Measurements from ENCODE around the gene PPP1R26.
A peak's percentile ranks its signal among the peaks of the same experiment; 100 is the strongest.
"Not testable (repeated sequence)": the region's sequence is repeated elsewhere in the genome, so short reads cannot be mapped to it uniquely, and the experiment has no call there.

Gene PPP1R26

DNA sequence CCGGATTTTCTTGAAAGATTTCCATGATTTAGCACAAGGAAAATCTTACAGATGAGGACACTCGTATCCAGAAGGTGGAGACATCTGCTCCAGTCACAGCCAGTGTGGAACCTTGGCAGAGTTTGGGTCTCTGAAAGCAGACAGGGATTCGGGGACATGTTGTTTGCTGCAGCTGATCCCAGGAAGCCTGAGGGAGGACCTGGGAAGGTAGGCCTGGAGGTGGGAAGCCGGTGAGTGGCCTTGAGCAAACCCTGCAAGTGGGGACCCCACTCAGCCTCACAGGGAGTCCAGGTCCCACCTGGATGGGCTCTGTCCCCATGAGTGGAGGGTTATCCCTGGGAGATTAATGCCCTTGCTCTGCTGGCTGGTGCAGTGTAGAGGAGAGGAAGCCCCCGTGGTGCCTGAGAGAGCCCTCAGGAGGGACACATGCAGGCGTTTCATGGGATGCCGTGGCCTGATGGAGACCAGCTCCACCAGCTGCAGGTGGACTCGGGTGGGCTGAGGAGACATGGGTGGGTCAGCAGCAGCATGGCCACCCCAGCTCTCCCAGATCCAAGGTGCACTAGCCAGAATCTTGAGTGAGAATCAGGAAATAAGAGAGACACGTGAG lies 28.7 kb downstream of the PPP1R26 start:
- Histone ChIP-seq H3K27ac (no peak overlapping the region), H3K4me3 (no peak overlapping the region), H3K4me1 (peaks cover 0 to 3% (median 0%) of the 10 kb centered on the region in 4 donors), H3K27me3 (no peaks in the 10 kb centered on the region), H3K9me3 (peaks cover 0 to 10% (median 4%) of the 10 kb centered on the region in 3 donors), H3K36me3 (peaks cover 12 to 25% (median 23%) of the 10 kb centered on the region in 3 donors)
- DNase-seq: peak in 1 of 2 donors; percentile 33
- TF ChIP-seq, protein P1, sequence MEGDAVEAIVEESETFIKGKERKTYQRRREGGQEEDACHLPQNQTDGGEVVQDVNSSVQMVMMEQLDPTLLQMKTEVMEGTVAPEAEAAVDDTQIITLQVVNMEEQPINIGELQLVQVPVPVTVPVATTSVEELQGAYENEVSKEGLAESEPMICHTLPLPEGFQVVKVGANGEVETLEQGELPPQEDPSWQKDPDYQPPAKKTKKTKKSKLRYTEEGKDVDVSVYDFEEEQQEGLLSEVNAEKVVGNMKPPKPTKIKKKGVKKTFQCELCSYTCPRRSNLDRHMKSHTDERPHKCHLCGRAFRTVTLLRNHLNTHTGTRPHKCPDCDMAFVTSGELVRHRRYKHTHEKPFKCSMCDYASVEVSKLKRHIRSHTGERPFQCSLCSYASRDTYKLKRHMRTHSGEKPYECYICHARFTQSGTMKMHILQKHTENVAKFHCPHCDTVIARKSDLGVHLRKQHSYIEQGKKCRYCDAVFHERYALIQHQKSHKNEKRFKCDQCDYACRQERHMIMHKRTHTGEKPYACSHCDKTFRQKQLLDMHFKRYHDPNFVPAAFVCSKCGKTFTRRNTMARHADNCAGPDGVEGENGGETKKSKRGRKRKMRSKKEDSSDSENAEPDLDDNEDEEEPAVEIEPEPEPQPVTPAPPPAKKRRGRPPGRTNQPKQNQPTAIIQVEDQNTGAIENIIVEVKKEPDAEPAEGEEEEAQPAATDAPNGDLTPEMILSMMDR (IDR thresholded peaks at IDR 0.05): no peak
- intact Hi-C loops (cut with DNase I; ENCODE audit: low total_unique reads): no loop called here

DNA sequence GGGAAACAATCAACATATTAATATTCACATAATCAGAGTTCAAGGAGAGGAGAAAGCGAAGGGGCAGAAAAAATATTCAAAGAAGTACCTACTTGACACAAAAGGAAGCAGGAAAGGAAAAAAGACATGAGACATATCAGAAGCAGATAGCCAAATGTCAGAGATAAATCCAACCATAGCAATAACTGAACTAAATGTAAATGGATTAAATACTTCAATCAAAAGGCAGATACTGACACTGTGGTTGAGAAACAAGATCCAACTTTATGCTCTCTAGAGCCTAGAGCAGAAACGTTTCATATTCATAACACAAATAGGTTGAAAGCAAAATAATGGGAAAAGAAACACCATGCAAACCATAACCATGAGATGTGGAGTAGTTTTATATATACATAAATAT lies 29.9 kb downstream of the PPP1R26 start:
- no peak for DNase-seq
- H3K9me3 ChIP-seq: peaks cover 0 to 10% (median 4%) of the 10 kb centered on the region in 3 donors
- intact Hi-C loops (cut with DNase I; ENCODE audit: low total_unique reads): no loop called here
- peaks cover 0 to under 1% (median 0%) of the 10 kb centered on the region in 4 donors for H3K4me1 ChIP-seq
- TF ChIP-seq, protein P1 (IDR thresholded peaks at IDR 0.05): no peak
- H3K4me3 ChIP-seq: no peak overlapping the region
- no peak overlapping the region for H3K27ac ChIP-seq
- peaks cover under 1 to 13% (median 12%) of the 10 kb centered on the region in 3 donors for H3K36me3 ChIP-seq
- no peaks in the 10 kb centered on the region for H3K27me3 ChIP-seq

DNA sequence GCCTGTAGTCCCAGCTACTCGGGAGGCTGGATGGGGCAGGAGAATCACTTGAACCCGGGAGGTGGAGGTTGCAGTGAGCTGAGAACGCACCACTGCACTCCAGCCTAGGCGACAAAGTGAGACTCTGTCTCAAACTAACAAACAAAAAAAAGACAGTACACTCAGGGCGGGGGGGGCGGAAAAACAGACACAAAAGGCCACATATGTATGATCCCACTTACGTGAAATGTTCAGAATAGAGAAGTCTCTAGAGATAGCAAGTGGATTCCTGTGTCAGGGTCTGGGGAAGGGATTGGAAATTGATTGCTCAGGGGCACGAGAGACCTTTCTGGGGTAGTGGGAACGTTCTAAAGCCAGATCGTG lies 32.6 kb downstream of the PPP1R26 start:
- Histone ChIP-seq H3K4me3 (no peak overlapping the region), H3K27ac (no peak overlapping the region), H3K27me3 (peaks cover 0 to 7% of the 10 kb centered on the region in 2 donors), H3K4me1 (no peaks in the 10 kb centered on the region), H3K9me3 (peaks cover 0 to 10% (median 4%) of the 10 kb centered on the region in 3 donors), H3K36me3 (no peaks in the 10 kb centered on the region)
- intact Hi-C loops (cut with DNase I; ENCODE audit: low total_unique reads): no loop called here
- peak in 1 of 2 donors; percentile 20 for DNase-seq
- TF ChIP-seq, protein P1 (IDR thresholded peaks at IDR 0.05): no peak

GRCh38 chr9:135512904-135513303 lies 33.3 kb downstream of the PPP1R26 start:
- Histone ChIP-seq H3K4me1 (no peaks in the 10 kb centered on the region), H3K9me3 (peaks cover 0 to 10% (median 4%) of the 10 kb centered on the region in 3 donors), H3K27me3 (peaks cover 0 to 7% of the 10 kb centered on the region in 2 donors), H3K4me3 (no peak overlapping the region), H3K27ac (no peak overlapping the region), H3K36me3 (no peaks in the 10 kb centered on the region)
- TF ChIP-seq, protein P1 (IDR thresholded peaks at IDR 0.05): no peak
- DNase-seq: peak in 1 of 2 donors; percentile 33
- intact Hi-C loops (cut with DNase I; ENCODE audit: low total_unique reads): no loop called here

GRCh38 chr9:135513351-135513846 lies 33.8 kb downstream of the PPP1R26 start:
- Histone ChIP-seq H3K27me3 (peaks cover 0 to 7% of the 10 kb centered on the region in 2 donors), H3K9me3 (peaks cover 0 to 6% (median 4%) of the 10 kb centered on the region in 3 donors), H3K27ac (no peak overlapping the region), H3K4me3 (no peak overlapping the region), H3K36me3 (no peaks in the 10 kb centered on the region), H3K4me1 (no peaks in the 10 kb centered on the region)
- intact Hi-C loops (cut with DNase I; ENCODE audit: low total_unique reads): no loop called here
- DNase-seq: peak in 1 of 2 donors; percentile 41
- TF ChIP-seq, protein P1 (IDR thresholded peaks at IDR 0.05): no peak

DNA sequence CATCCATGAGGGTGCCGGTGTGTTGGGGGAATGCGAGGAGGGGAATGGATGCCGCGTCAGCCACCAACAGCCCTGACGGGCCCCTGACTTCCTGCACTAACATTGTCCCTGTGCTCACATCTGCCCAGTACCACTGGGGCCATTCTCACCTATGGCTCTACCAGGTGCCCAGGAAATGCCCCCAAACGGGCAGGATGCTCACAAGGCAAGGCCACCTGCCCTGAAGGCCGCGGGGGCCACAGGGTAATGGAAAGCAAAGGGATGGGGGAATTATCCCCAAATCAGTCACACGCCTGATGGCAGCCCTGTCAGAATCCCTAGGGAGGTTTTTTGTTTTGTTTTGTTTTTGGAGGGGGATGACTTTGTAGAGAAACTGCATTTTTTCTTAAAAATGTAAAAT lies 34.3 kb downstream of the PPP1R26 start:
- H3K9me3 ChIP-seq; H3K27ac ChIP-seq; H3K4me1 ChIP-seq; H3K36me3 ChIP-seq; H3K27me3 ChIP-seq; intact Hi-C loops (cut with DNase I; ENCODE audit: low total_unique reads); H3K4me3 ChIP-seq: not testable (repeated sequence)
- peak in 1 of 2 donors; percentile 38 for DNase-seq
